ENCODE results near the gene C3AR1.

DNA sequence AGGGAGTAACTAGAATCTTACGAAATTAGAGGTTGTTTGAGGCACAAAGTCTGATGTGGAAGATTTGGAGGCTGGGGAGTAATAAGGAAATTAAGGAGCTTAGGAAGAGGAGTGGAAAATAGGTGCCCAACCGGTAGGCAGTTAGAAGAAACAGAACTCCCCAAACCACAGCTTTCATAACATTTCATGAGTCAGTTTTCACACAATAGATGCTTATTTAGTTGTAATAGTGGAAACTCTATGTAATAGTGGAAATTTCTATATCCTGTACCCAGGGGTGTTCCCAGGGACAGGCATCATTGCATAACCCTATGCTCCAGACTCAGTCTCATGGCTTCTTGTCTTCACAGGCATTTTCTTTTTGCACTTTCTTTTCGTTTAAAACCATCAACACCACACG is 8.3 kb downstream of the C3AR1 start:
- TF ChIP-seq, protein P1, sequence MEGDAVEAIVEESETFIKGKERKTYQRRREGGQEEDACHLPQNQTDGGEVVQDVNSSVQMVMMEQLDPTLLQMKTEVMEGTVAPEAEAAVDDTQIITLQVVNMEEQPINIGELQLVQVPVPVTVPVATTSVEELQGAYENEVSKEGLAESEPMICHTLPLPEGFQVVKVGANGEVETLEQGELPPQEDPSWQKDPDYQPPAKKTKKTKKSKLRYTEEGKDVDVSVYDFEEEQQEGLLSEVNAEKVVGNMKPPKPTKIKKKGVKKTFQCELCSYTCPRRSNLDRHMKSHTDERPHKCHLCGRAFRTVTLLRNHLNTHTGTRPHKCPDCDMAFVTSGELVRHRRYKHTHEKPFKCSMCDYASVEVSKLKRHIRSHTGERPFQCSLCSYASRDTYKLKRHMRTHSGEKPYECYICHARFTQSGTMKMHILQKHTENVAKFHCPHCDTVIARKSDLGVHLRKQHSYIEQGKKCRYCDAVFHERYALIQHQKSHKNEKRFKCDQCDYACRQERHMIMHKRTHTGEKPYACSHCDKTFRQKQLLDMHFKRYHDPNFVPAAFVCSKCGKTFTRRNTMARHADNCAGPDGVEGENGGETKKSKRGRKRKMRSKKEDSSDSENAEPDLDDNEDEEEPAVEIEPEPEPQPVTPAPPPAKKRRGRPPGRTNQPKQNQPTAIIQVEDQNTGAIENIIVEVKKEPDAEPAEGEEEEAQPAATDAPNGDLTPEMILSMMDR (IDR thresholded peaks at IDR 0.05) = no peak
- no peak for TF ChIP-seq POLR2AphosphoS5 (IDR thresholded peaks at IDR 0.05)
- no peak for TF ChIP-seq POLR2A (IDR thresholded peaks at IDR 0.05; ENCODE audit: low read depth)
